AG20443 (cell line): ENCODE results near the gene IRAK2.

ENCODE experiments used
- DNase-seq: peaks from one replicate; pipeline ENCODE4 v3.0.0; 2012; ENCODE audit warnings: low spot score, mixed read lengths

Gene IRAK2

DNA sequence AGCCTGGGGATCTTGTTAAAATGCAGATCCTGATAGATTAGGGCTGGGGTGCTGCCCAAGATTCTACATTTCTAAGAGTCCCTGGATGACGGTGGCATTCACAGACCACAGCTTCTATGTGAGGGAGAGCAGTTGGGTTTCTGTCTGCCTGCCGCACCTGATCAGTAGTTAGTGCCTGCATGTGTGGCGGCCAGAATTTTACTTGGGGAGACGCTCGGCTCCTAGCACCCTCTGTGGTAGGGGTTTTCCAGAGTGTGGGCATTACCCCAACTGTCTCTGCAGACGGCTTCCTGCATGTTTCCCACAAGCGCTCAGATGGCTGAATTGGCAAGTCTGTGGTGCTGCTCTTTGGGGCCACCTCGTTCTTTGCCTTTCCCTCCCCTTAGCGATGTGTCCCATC is 119.8 kb downstream of the IRAK2 start:
- DNase-seq = no peak

DNA sequence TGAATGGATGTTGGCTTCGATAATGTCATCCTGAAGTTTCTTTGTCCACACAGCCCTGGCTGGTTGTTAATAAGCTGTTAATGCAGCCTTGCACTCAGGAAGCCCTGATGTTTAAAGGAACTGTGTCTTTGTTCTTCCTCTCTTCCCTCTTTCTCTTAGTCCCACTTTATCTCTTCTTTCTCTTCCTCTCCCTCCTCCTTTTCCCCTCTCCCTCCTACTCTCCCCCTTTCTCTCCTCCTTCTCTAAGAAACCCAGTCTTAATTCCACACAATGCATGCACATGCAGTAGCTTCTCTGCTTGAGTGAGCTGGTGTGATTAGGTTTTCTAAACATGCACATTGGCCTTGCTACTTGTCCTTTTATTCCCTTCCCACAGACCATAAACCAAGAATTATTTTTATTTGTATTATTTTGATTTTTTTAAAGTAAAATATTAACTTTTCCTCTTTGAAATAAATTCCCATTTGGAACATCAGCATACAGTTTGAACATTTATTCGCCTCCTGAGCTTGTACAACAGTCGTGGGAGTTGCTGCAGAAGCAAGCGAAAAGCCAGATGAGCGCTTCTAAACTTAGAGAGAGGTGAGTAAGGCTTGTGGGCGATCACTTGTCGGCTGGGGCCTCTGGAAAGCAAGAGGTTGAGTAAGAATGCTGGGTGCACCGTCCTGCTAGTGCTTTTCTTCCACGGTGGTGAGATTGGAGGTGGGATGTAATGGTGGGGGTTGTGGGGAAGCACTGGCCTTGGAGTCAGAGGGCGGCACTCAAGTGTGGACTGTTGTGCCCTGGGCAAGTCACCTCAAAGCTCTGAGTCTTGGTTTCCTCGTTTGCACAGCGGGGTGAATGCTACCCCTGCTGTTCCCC is 120.8 kb downstream of the IRAK2 start:
- no peak for DNase-seq

DNA sequence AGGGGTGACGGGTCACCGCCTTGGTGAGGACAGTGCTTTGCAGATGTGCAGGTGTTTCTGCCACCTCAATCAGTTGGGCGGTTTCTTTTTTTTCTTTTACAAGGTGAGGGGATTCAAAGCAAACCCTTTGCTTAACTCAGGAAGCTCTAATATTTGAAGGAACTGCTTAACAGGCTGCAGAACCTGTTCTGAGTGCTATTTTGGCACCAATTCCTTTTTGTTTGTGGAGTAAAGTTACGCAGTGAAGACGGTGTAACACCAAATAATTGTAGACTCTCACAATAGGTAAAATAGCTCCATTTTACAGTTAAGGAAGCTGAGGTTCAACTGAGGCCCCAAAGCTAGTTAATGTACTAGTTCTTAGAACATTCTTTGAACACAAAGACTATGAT is 121.4 kb downstream of the IRAK2 start:
- no peak for DNase-seq

- peak; percentile 50 for DNase-seq
Measured at GRCh38 chr3:10286596-10287295, 122.0 kb downstream of the IRAK2 start.

DNA sequence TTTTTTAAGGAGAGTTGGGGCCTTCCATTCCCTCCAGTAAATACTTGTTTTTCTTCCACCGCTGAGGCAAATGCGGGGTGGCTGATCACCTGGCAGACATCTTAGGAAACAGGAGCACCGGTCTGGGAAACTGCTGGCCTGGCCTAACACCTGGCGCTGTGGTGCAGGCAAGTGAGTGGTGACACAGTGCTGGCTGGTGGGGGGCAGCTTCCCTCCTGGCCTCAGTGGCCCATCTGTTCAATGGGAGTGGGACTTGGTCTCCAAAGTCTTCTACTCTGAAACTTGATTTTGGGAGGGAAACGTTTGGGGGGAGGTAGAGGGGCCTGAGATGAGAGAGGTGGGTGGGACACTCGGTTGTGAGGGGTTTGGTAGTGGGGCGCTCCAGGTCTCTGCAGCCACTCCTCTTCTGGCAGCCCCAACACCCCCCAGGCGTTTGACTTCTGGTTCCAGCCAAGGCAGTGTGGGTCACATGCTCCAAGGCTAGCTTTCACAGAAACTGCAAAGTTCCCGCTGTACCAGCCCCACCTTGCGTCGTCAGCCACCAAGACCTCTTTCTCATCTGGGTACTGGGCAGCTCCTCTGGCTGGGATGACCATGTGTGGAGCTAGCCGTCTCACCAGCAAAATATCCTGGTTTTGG is 123.3 kb downstream of the IRAK2 start:
- DNase-seq = no peak

- no peak for DNase-seq
Measured at GRCh38 chr3:10288575-10288960, 123.8 kb downstream of the IRAK2 start.

DNA sequence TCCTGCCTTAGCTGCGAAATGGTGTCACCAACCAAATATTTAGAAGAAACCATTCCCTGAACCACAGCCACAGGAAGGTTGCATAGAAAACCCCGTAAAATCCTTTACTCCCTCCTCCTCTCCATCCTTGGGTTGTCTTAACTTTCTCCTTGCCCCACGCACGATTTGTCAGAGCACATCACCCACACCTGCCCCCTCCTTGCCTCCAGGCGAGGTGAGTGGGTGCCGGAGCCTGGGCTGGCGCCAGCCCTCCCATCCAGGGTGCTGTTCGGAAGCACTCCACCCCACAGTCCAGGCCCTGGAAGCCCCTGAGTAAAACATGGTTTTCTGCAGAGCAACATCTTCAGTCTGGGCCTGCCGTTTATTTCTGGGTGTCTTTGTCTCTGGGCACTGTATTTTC is 124.4 kb downstream of the IRAK2 start:
- DNase-seq = no peak

DNA sequence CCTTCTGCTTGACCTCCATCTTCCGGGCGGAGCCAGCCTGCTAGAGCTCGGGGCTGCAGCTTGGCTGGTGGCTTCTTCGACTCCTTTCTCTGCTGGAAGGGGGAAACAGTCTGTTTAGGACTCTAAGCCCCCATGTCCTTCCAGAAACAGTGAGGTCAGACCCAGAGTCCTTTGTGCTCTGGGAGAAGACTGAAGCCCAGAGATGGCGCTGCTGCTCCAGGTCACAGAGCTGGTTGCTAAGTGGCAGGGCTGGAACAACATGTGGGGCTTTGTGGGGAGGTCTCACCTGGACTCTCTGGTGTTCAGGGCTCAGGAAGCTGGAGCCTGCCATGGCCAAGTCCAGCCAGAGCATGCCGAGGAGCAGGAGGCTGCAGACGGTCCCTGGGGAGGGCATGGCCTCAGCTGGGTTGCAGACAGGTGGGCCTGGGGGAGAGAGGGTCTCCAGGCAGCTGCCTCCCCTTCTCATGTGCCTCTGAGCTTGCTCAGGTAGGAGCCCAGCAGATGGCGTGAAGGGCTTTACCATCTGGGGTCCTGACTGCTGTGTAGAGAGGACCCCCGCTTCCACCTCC is 125.2 kb downstream of the IRAK2 start:
- DNase-seq = no peak

DNA sequence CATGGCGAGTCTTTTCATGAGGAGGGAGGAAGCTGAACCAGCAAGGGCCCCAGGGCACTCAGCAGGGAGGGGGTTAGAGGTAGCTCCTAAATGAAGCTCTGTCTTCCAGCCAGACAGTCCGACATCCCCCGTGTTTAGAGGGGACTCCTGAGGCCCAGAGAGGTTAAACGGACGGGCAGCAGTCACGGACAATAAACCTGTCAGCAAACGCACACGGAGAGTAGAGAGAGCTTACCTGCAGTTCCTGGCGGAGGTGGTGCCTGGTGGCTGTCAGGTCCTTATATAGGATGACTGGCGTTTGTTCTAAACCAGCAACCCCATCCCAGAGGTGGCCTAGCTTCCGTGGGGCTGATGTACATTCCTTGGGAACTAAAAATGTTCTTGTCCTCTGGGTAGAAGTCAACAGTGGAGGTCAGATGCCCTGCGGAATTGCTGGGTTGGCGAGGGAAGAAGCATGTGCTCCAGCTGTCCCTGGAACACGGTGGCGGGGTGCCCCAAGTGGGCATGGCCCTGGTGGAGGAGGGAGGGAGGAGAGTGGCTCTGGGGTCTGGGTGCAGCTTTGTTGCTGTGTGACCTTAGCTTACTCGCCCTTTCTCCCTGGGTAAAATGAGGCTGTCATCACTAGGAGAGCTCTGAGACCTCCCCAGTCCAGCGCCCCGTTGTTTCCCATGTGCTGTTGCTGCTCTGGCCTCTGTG is 125.9 kb downstream of the IRAK2 start:
- DNase-seq = no peak

- DNase-seq = no peak
Measured at GRCh38 chr3:10291641-10292040, 126.9 kb downstream of the IRAK2 start.

DNA sequence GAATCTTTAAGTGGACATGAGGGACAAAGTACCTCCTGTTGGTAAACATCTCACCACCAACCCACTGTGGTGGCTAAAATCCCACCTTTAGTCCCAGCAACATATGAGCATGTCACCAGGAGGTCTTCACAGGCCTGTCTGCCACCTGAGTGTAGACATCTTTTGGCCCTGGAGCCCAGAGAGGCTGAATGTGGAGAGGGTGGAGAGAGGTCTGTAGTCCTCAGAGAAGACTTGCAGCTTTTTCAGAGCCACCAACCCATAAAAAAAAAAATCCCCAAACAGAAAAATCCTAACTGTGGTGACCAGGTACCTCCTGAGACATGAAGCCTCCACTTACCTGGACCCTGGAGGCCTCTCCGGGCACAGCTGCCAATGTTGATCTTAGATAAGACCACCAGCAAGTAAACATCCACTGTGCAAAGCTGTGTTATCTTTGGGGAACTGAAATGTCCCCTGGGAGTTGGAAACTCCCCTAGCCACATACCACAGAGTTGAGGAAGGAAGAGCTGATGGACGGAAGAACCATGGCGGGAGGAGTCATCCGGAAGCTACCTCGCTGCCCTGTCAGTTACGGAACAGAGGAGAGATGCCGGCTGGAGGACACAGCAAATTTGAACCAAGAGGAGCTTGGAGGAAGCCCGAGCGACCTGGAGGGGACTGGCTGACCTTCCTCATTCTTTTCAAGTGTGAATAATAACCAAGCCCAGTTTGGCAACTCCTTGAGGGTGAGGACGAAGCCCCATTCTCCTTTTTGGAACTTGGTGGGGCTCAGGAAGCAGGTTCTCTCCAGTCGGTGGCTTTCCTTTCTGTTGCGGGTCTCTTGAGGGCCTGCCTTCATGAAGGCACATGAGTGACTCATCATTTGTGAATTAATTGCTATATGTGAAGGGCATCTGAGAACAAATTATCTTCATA is 128.0 kb downstream of the IRAK2 start, which contains the start of gene GHRL:
GHRL (minus strand) TSS at position 443 of the 915 bp plus-strand sequence. CDS start 2,767 bp downstream, outside the sequence.
- DNase-seq = no peak
